ENCODE measurements around the gene CSNK2A2. TPM values are rescaled to one million over a fixed set of nuclear protein-coding genes. Genes with fewer than 3 reads are reported as not detected.

The CSNK2A2 gene
- total and polyA plus RNA-seq, 9 of the 15 experiments (the other 6 are each of a cell fraction or from before 2014, with no cell fraction given): 20.8 to 109 (median 44.7) TPM

- no peaks in the 10 kb centered on the region for H3K9me1 ChIP-seq (ENCODE audit: control insufficient read depth, insufficient read depth, low read length)
- intact Hi-C loops (cut with micrococcal nuclease) (no loop called here), in situ Hi-C loops (cut with MboI) (loop anchor here (5.0 kb wide), 1 partner anchor 84 kb away; no protein-coding TSS in a partner anchor)
- peaks cover 54% of the 10 kb centered on the region for H3K79me2 ChIP-seq (ENCODE audit: control insufficient read depth, insufficient read depth, low read length)
- peaks cover 48% of the 10 kb centered on the region for H3K36me3 ChIP-seq (ENCODE audit: control insufficient read depth, insufficient read depth, low read length)
- ChIA-PET POLR2A (interaction anchor here (0.6 to 1.9 kb wide), 4 partner anchors 9 to 49 kb away, joined by 3 to 7 read pairs (median 6); partner anchors contain the start of gene CFAP20), CTCF (ENCODE audit: low intra/inter-chr PET ratio) (interaction anchor here (0.5 kb wide), 1 partner anchor 617 kb away, joined by 3 read pairs; no protein-coding TSS in a partner anchor)
- no peak for DNase-seq (ENCODE audit: extremely low read depth in 1 of 4, low spot score in 3 of 4)
- H3K4me1 ChIP-seq (replicated peaks in 1 of 2; ENCODE audit: control insufficient read depth in 2 of 2, insufficient read depth in 2 of 2, low read length in 2 of 2): peaks cover 3 to 17% of the 10 kb centered on the region in 2 experiments; a peak in 3 of 5 replicates
- ATAC-seq: no peak
- 92% methylated on average over 6 of the region's 6 CpGs for WGBS (ENCODE audit: insufficient coverage, low coverage, missing lambda C conversion rate)
- H3K27ac ChIP-seq (ENCODE audit: extremely low read depth, low read depth, low read length): no peak overlapping the region
- no peak overlapping the region for H3K4me2 ChIP-seq (ENCODE audit: insufficient read depth, low read length)
- no peaks in the 10 kb centered on the region for H3K27me3 ChIP-seq (ENCODE audit: control insufficient read depth in 2 of 2, insufficient read depth in 2 of 2, low read length in 2 of 2)
- BruUV-seq (replicated peaks): no TSS peak
- TF ChIP-seq ILF3 (IDR thresholded peaks at IDR 0.05; ENCODE audit: borderline replicate concordance): no peak
- TF ChIP-seq, protein P1, sequence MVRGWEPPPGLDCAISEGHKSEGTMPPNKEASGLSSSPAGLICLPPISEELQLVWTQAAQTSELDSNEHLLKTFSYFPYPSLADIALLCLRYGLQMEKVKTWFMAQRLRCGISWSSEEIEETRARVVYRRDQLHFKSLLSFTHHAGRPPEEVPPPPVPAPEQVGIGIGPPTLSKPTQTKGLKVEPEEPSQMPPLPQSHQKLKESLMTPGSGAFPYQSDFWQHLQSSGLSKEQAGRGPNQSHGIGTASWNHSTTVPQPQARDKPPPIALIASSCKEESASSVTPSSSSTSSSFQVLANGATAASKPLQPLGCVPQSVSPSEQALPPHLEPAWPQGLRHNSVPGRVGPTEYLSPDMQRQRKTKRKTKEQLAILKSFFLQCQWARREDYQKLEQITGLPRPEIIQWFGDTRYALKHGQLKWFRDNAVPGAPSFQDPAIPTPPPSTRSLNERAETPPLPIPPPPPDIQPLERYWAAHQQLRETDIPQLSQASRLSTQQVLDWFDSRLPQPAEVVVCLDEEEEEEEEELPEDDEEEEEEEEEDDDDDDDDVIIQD (CRISPR knock-in tag; IDR thresholded peaks at IDR 0.05): no peak
- peak; percentile 76 for TF ChIP-seq RBM25 (IDR thresholded peaks at IDR 0.05; ENCODE audit: low read depth, low read length, severe bottlenecking)
- TF ChIP-seq ETV6 (IDR thresholded peaks at IDR 0.05; ENCODE audit: borderline replicate concordance in 1 of 2, low read depth in 2 of 2, low read length in 1 of 2): no peak
- no peak for TF ChIP-seq ETV6 (CRISPR knock-in tag; IDR thresholded peaks at IDR 0.05; ENCODE audit: borderline replicate concordance)
- no peak for TF ChIP-seq L3MBTL2 (IDR thresholded peaks at IDR 0.05)
- no peak for TF ChIP-seq ZNF354B (CRISPR knock-in tag; IDR thresholded peaks at IDR 0.05)
- no peaks in the 10 kb centered on the region for H3K9me3 ChIP-seq (replicated peaks; ENCODE audit: control insufficient read depth, insufficient read depth, low read depth, low read length)
- no peak overlapping the region for H3K9ac ChIP-seq (ENCODE audit: insufficient read depth in 1 of 2, low read depth in 2 of 2, low read length in 2 of 2)
- H4K20me1 ChIP-seq (replicated peaks; ENCODE audit: control insufficient read depth, insufficient read depth, low read length): peaks cover 1% of the 10 kb centered on the region; the same call in 1 of the 2 replicates
- H2AFZ ChIP-seq (ENCODE audit: low read depth, low read length): no peak overlapping the region
- no peak overlapping the region for H3K4me3 ChIP-seq
- FAIRE-seq: no peak
These were observed 81.4 kb downstream of the CSNK2A2 start for GRCh38 chr16:58116529-58116928.

All from K562 (cell line).